IMR-90 (cell line): ENCODE data around the gene UBASH3A. TPM values are rescaled to one million over a fixed set of nuclear protein-coding genes. Genes with fewer than 3 reads are reported as not detected.

ENCODE experiments used
- CTCF ChIP-seq: conservative IDR thresholded peaks from 2 replicates; pipeline ENCODE4 v1.5.1; 2012; ENCODE audit warnings: mild to moderate bottlenecking, low read depth, low read length, improper control_type of control experiment
- polyA plus RNA-seq, 3 experiments: library from polyadenylated mRNA; depleted of rRNA; stranded (reverse); fragments of >200 nt; gene quantifications; 2 replicates each; pipeline ENCODE4 v1.2.3, GENCODE V29; 2012; ENCODE audit warnings: low replicate concordance in 1 of 3
- total RNA-seq: library from RNA; depleted of rRNA; stranded (reverse); fragments of >200 nt; gene quantifications from 2 replicates; pipeline ENCODE4 v1.2.3, GENCODE V29; 2012

The UBASH3A gene
- total and polyA plus RNA-seq, 2 of the 4 experiments (the other 2 are of a cell fraction): not detected

DNA sequence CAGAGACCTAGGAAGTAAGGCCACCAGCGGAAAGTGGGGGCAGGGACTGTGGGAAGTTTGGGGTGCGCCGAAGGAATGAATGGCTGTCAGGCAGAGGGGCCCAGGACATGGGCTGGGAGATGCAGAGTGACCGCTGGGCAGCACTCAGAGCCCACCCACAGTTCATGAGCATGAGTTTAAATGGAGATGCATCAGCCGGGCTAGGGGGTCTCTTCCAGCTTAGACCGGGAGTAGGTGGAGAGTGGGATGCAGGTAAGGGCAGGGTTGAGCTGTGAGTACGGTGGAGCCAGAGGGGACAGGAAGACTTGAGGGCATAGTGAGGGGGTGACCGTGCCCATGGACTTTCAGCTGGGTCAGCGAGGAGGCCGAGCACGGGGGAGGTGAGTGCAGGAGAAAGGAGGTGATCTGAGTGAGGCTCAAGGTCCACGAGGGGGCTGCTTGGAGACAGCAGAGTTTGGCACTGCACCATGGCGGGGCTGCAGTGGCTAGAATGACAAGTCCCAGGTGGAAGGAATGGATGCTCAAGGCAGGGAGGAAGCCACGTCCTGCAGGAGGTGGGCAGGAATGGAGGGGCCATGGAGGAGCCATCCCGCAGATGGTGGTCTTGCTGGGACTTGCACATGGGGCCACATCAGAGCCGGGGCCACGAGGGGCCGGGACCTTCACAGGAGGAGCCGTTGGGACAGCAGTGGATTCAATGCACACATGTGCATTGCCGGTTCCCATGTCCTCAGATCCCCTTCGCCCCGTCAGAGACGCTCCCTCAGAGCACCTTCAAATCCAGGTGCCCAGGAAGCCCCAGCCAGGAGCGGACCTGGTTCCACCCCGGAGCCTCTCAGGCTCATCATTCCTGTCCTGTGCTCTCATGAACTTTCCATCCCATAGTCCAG lies 34.9 kb downstream of the UBASH3A start (continued):
- no peak for TF ChIP-seq CTCF
